ENCODE results near the gene TRDN.
"Not testable (repeated sequence)": the region's sequence is repeated elsewhere in the genome, so short reads cannot be mapped to it uniquely, and the experiment has no call there.

The TRDN gene

GRCh38 chr6:123316733-123317323 lies 319.9 kb downstream of the TRDN start:
- no peak for FAIRE-seq
- no peak for DNase-seq (ENCODE audit: insufficient read length, low spot score)

DNA sequence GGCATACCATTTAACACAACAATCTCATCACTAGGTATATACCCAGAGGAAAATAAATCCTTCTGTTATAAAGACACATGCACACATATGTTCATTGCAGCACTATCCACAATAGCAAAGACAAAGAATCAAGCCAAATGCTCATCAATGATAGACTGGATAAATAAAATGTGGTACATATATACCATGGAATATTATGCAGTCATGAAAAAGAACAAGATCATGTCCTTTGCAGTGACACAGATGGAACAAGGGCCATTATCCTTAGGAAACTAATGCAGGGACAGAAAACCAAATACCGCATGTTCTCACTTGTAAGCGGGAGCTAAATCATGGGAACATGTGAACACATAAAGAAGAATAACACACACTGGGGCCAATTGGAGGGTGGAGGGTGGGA lies 322.3 kb downstream of the TRDN start:
- DNase-seq (ENCODE audit: insufficient read length, low spot score); FAIRE-seq: not testable (repeated sequence)

DNA sequence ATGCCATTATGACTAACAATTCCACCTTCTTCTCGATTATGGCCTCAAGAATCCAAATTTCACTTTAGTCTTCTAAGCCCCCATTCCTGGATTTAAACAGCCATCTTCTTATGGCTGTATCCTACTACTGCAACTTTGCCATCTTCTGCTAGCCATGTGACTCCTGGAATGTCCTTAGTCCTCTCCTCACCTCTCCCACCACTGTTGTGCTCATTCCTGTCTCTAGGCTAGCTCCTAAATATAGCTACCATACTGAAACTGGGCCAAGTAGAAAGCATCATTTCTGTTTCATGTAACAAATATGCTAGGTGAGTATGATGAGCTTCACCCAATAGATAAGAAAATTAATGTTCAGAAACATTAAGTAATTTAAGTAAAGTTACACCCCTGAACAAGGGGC lies 327.6 kb downstream of the TRDN start:
- DNase-seq (ENCODE audit: insufficient read length, low spot score) (no peak), FAIRE-seq (no peak)

- FAIRE-seq (no peak), DNase-seq (ENCODE audit: insufficient read length, low spot score) (no peak)
Observed at GRCh38 chr6:123306334-123306733, 330.4 kb downstream of the TRDN start.

GRCh38 chr6:123295672-123296071 lies 341.1 kb downstream of the TRDN start:
- DNase-seq (ENCODE audit: insufficient read length, low spot score): no peak
- FAIRE-seq: no peak

GRCh38 chr6:123295181-123295580 lies 341.6 kb downstream of the TRDN start:
- FAIRE-seq (no peak), DNase-seq (ENCODE audit: insufficient read length, low spot score) (no peak)

- FAIRE-seq: no peak
Observed at GRCh38 chr6:123288649-123289048, 348.1 kb downstream of the TRDN start.

DNA sequence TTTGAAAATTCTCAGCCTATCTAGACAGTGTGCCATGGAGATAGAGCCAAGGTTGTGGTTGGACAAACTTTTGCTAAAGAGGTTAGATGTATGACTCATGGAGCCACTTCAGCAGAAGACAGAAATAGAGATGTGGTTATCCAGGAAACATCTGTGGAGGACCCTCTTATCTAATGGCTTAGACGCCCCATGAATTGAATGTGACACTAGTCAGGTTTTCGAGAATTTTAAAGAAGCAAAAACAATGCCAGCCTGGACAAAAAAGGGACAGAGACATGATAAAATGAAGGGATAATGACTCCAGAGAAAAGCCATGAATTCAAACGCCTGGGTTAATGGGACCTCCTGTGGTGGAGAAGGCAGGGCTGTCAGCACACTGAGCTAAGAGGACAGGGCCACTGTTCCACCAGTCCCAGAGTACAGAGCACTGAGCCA lies 360.2 kb downstream of the TRDN start:
- DNase-seq (ENCODE audit: insufficient read length, low spot score) (no peak), FAIRE-seq (no peak)

More at GRCh38 chr6:123288649-123289048, 348.1 kb downstream of the TRDN start:
- DNase-seq (ENCODE audit: insufficient read length, low spot score): no peak

- DNase-seq (ENCODE audit: insufficient read length, low spot score): no peak
- no peak for FAIRE-seq
Observed at GRCh38 chr6:123263981-123264380, 372.8 kb downstream of the TRDN start.

DNA sequence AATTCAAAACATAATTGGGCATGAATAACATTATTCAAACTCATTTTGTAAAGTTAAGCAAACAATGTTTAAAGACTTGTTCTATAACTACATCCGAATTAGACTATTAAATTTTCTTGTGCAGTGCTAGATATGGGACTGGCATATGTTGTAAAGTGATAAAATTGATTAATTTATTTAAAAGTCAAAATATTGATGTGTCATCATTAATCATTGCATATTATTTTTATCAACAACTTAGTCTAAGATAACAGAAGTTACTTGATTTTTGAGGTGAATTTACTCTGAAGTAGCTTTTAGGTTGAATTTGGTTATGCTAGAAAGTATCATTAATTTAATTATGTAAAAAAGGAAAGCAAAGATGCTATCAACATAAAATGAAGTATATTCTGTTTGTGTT lies 396.1 kb downstream of the TRDN start:
- DNase-seq (ENCODE audit: insufficient read length, low spot score) (no peak), FAIRE-seq (no peak)

DNA sequence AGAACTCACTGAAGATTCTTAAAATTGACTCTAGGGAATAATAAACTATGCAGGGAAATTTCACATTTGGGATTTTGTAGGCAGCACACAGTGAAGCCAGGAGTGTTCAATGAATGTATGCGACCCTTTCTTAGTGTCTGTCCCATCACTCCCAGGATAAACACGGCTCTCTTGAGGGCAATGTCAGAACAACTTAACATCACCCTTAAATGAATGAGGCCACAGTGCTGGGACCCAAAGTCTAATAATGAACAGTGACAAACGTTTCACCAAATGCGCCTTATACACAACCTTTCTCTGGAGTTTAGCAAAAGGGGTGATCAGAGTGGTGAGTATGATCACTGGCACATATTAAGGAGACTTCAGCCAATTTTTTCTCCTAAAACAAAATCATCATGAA lies 403.4 kb downstream of the TRDN start:
- FAIRE-seq (no peak), DNase-seq (ENCODE audit: insufficient read length, low spot score) (no peak)

DNA sequence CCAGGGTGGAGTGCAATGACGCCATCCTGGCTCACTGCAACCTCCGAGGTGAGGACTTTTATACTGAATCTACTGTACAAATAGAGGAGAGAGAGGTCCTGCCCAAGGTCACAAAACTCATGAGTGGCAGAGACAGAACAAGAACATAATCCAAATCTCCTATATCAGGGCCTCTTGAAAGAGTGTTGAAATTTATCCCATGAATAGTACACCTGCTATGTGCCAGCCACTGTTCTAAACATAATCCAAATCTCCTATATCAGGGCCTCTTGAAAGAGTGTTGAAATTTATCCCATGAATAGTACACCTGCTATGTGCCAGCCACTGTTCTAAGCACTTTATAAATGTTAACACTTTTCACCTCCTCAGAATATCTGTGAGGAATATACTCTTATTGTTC lies 409.0 kb downstream of the TRDN start:
- not testable (repeated sequence) for DNase-seq (ENCODE audit: insufficient read length, low spot score); FAIRE-seq

DNA sequence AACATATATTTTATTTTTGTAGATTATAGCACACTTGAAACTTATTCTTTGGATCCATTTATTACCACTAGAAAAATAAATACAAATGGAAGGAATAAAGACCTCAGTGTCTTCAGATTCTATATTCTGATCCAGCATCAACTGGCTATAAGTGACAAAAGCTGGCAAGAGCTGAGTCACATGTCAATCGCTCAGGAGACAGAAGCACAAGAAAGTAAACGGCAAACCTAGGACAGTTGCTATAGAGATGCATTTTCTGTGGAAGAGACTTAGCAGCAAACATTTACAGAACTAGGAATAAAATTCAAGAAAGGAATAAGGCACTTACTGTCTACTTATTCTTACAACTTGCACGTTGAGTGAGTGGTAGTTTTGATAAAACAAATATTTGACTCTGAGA lies 410.4 kb downstream of the TRDN start:
- FAIRE-seq (peak; percentile 4), DNase-seq (ENCODE audit: insufficient read length, low spot score) (no peak)

DNA sequence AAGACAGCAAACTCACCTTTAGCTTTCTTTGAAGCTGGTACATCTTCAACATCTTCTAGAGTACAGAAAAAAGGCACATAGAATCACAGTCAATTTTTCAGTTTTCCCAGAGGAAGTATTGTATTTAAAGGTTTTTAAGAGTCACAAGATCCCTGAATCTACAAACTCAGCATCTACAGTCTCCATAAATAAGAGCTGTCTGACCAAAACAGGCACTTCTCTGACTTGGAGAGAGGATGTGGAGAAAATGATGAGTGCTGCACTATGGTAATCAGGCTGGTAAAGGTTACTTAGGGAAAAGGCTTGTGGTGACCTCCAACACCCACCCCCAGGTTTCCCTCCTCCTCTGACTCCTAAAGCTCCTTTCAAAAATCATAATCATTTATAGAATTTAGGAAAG lies 412.7 kb downstream of the TRDN start:
- no peak for DNase-seq (ENCODE audit: insufficient read length, low spot score)
- FAIRE-seq: no peak

GRCh38 chr6:123223461-123223860 lies 413.3 kb downstream of the TRDN start:
- no peak for FAIRE-seq
- no peak for DNase-seq (ENCODE audit: insufficient read length, low spot score)

GRCh38 chr6:123215211-123215610 lies 421.5 kb downstream of the TRDN start:
- FAIRE-seq (no peak), DNase-seq (ENCODE audit: insufficient read length, low spot score) (no peak)

- no peak for FAIRE-seq
- DNase-seq (ENCODE audit: insufficient read length, low spot score): no peak
Observed at GRCh38 chr6:123214433-123214832, 422.3 kb downstream of the TRDN start.

DNA sequence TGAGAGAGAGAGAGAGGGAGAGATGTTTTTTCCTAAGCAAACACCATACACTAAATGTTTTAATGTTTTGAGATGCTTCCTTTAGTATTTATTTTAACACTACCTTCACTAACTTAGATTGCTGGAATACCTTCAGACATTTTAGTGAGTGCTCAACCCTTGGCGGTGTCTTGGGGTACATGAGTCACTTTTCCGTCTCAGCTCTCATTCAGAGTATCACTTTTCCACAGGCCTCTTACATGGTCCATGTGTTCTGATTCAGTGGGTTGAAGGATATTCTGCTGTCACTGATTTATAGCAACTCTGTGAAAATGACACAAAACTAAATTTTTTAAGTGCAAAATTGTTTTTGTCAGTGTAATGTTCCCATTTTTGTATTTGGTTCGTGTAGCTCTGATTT lies 422.8 kb downstream of the TRDN start:
- FAIRE-seq: no peak
- DNase-seq (ENCODE audit: insufficient read length, low spot score): no peak

GRCh38 chr6:123211777-123212545 lies 424.8 kb downstream of the TRDN start:
- no peak for FAIRE-seq
- no peak for DNase-seq (ENCODE audit: insufficient read length, low spot score)

DNA sequence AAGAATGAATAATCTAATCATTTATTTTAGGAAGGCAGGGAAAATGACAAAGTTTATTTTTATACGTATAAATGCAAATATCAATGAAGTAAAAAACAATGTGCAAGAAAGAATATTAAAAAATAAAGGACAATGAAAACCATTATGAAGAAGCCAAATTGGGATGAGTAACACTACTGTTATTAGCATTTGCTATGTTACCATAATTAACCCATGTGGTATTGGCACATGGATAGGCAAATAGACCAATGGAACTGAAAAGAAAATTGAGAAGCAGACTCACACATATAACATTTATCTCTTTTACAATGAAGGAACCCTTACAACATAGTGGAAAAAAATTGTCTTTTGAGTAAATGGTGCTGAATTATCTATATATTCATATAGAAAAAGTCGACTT lies 426.1 kb downstream of the TRDN start:
- FAIRE-seq (no peak), DNase-seq (ENCODE audit: insufficient read length, low spot score) (no peak)

DNA sequence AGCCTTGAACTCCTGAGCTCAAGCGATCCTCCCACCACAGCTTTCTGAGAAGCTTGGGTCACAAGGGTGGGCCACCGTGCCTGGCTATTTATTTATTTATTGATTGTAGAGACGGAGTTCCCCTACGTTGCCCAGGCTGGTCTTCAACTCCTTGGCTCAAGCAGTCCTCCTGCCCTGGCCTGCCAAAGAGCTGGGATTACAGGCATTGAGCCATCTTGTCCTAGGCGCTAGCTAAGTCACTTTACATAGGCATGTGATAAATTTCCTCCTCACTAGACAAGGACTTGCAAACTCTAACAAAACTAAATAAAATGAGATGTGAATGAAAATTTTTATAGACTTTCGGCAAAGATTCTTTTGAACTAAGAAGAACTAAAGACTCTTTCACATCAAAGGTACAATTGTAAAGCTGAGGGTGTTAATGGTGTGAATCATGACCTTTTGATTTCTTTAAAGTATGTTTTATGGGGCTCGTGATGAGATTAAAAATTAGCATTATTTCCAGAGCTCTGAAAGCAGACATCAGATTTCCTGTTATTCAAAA lies 428.7 kb downstream of the TRDN start:
- no peak for DNase-seq (ENCODE audit: insufficient read length, low spot score)
- FAIRE-seq: no peak

DNA sequence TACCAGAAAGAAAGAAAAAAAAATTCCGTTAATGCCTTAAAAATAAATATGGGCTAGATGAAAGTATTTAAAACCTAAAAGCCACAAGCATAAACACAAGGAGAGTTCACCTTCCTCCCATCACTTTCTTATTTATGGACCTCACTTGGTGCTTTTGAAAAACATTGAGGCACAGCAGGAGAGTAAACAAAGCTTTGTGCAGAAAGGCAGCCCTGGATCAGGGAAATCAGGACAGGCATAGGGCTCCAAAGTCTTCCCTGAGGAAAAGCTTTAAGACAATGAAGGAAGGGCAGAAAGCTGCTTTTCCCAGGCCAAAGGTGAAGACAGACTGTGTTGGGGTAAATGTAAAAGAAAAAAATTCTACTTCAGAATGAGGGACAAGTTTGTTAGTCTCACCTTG lies 432.8 kb downstream of the TRDN start:
- DNase-seq (ENCODE audit: insufficient read length, low spot score): no peak
- FAIRE-seq: no peak
